WTC11 (cell line): ENCODE measurements around the gene GNG14. TPM values are rescaled to one million over a fixed set of nuclear protein-coding genes. Genes with fewer than 3 reads are reported as not detected.

Source experiments
- ATAC-seq: fragments of 200-7000 bp; cut with Tn5 transposase; 2 replicates; pipeline ENCODE4 v1.10.0; 2021; ENCODE audit warnings: mild to moderate bottlenecking, moderate library complexity
- CTCF ChIA-PET: fragments of 300-600 bp; sonication (Branson Sonifier 250); formaldehyde crosslinking; loops from one replicate; lab custom pipeline; 2021; ENCODE audit warnings: antibody characterized with exemption; lab: Charles Lee
- POLR2A ChIA-PET: fragments of 350-600 bp; sonication (Branson Sonifier 250); formaldehyde crosslinking; loops from one replicate; lab custom pipeline; 2021; ENCODE audit warnings: antibody characterized with exemption; lab: Charles Lee
- DNase-seq: peaks from one replicate; pipeline ENCODE4 v3.0.0; 2021; ENCODE audit warnings: low spot score
- H3K27ac Mint-ChIP-seq: 2 replicates; pipeline ENCODE4 v1.8.0; 2021; ENCODE audit warnings: mixed read lengths
- H3K27me3 Mint-ChIP-seq: 2 replicates; pipeline ENCODE4 v1.8.0; 2021; ENCODE audit warnings: low read depth, mild to moderate bottlenecking, moderate library complexity, mixed read lengths
- H3K36me3 Mint-ChIP-seq: 2 replicates; pipeline ENCODE4 v1.8.0; 2021; ENCODE audit warnings: mixed read lengths
- H3K4me1 Mint-ChIP-seq: 2 replicates; pipeline ENCODE4 v1.8.0; 2022; ENCODE audit warnings: mixed read lengths
- H3K4me3 Mint-ChIP-seq: 2 replicates; pipeline ENCODE4 v1.8.0; 2021; ENCODE audit warnings: mild to moderate bottlenecking, moderate library complexity, mixed read lengths
- H3K9me3 Mint-ChIP-seq: 2 replicates; pipeline ENCODE4 v1.8.0; 2021; ENCODE audit warnings: mixed read lengths
- ELF4 ChIP-seq: sonication (generic); formaldehyde crosslinking; IDR thresholded peaks from 2 replicates; pipeline ENCODE4 v1.8.1; 2022; ENCODE audit warnings: low read depth, mild to moderate bottlenecking, moderate library complexity, missing genetic modification reagents
- GABPB1 ChIP-seq: sonication (generic); formaldehyde crosslinking; IDR thresholded peaks from 2 replicates; pipeline ENCODE4 v1.8.1; 2023; ENCODE audit warnings: mild to moderate bottlenecking, missing genetic modification reagents
- HMGA2 ChIP-seq: fragments of 250-450 bp; sonication (Bioruptor Pico); IDR thresholded peaks from 2 replicates; pipeline ENCODE4 v1.4.0; 2021; ENCODE audit warnings: mild to moderate bottlenecking, moderate library complexity
- IRF1 ChIP-seq: sonication (generic); formaldehyde crosslinking; IDR thresholded peaks from 2 replicates; pipeline ENCODE4 v1.8.0; 2023; ENCODE audit warnings: missing genetic modification reagents
- NFE2L1 ChIP-seq: sonication (generic); formaldehyde crosslinking; IDR thresholded peaks from 2 replicates; pipeline ENCODE4 v1.8.1; 2023; ENCODE audit warnings: missing genetic modification reagents
- NFYB ChIP-seq: sonication (generic); formaldehyde crosslinking; conservative IDR thresholded peaks from 2 replicates; pipeline ENCODE4 v1.8.0; 2022; ENCODE audit warnings: low read depth, missing genetic modification reagents
- NR2C2 ChIP-seq: sonication (generic); formaldehyde crosslinking; IDR thresholded peaks from 2 replicates; pipeline ENCODE4 v1.8.0; 2022; ENCODE audit warnings: mild to moderate bottlenecking, missing genetic modification reagents
- OVOL2 ChIP-seq: fragments of 250-450 bp; sonication (Bioruptor Pico); IDR thresholded peaks from 2 replicates; pipeline ENCODE4 v1.9.0; 2021; ENCODE audit warnings: mild to moderate bottlenecking, borderline replicate concordance
- PRRX2 ChIP-seq: fragments of 250-450 bp; sonication (Bioruptor Pico); IDR thresholded peaks from 2 replicates; pipeline ENCODE4 v1.8.0; 2021; ENCODE audit warnings: mild to moderate bottlenecking
- RELA ChIP-seq: sonication (generic); formaldehyde crosslinking; IDR thresholded peaks from 2 replicates; pipeline ENCODE4 v1.8.1; 2022; ENCODE audit warnings: missing genetic modification reagents, mild to moderate bottlenecking, borderline replicate concordance
- SP1 ChIP-seq: sonication (generic); formaldehyde crosslinking; conservative IDR thresholded peaks from 2 replicates; pipeline ENCODE4 v1.8.1; 2022; ENCODE audit warnings: missing genetic modification reagents
- TEAD1 ChIP-seq: sonication (generic); formaldehyde crosslinking; IDR thresholded peaks from 2 replicates; pipeline ENCODE4 v1.8.0; 2022; ENCODE audit warnings: mild to moderate bottlenecking, missing genetic modification reagents
- TEAD4 ChIP-seq: sonication (generic); formaldehyde crosslinking; IDR thresholded peaks from 2 replicates; pipeline ENCODE4 v1.8.0; 2022; ENCODE audit warnings: mild to moderate bottlenecking, missing genetic modification reagents
- TP53 ChIP-seq: sonication (generic); formaldehyde crosslinking; IDR thresholded peaks from 2 replicates; pipeline ENCODE4 v1.8.1; 2023; ENCODE audit warnings: mild to moderate bottlenecking, missing genetic modification reagents
- ZNF121 ChIP-seq: sonication (generic); formaldehyde crosslinking; IDR thresholded peaks from 2 replicates; pipeline ENCODE4 v1.8.0; 2023; ENCODE audit warnings: missing genetic modification reagents
- ZNF317 ChIP-seq: sonication (generic); formaldehyde crosslinking; IDR thresholded peaks from 2 replicates; pipeline ENCODE4 v1.8.1; 2023; ENCODE audit warnings: low read depth, mild to moderate bottlenecking, moderate library complexity, missing genetic modification reagents, borderline replicate concordance
- ZNF423 ChIP-seq: fragments of 250-450 bp; sonication (Bioruptor Pico); IDR thresholded peaks from 2 replicates; pipeline ENCODE4 v2.1.2; 2022; ENCODE audit warnings: mild to moderate bottlenecking, moderate library complexity
- total RNA-seq: library from RNA; stranded (reverse); gene quantifications from 3 replicates; pipeline ENCODE4 v1.2.3, GENCODE V29; 2021
- TF ChIP-seq, protein P1 (sequence below): sonication (generic); formaldehyde crosslinking; conservative IDR thresholded peaks from 2 replicates; pipeline ENCODE4 v1.8.1; 2023; ENCODE audit warnings: mild to moderate bottlenecking, low read depth, missing genetic modification reagents, moderate library complexity
- TF ChIP-seq, protein P2 (sequence below): sonication (generic); formaldehyde crosslinking; IDR thresholded peaks from 2 replicates; pipeline ENCODE4 v1.8.0; 2023; ENCODE audit warnings: mild to moderate bottlenecking, missing genetic modification reagents
- TF ChIP-seq, protein P3 (sequence below): sonication (generic); formaldehyde crosslinking; IDR thresholded peaks from 2 replicates; pipeline ENCODE4 v1.8.0; 2022; ENCODE audit warnings: mild to moderate bottlenecking, missing genetic modification reagents
- TF ChIP-seq, protein P4 (sequence below): fragments of 250-450 bp; sonication (Bioruptor Pico); IDR thresholded peaks from 2 replicates; pipeline ENCODE4 v1.9.0; 2021; ENCODE audit warnings: moderate library complexity, mild to moderate bottlenecking, inconsistent platforms, borderline replicate concordance
- TF ChIP-seq, protein P5 (sequence below): sonication (generic); formaldehyde crosslinking; IDR thresholded peaks from 2 replicates; pipeline ENCODE4 v1.8.1; 2023; ENCODE audit warnings: mild to moderate bottlenecking, missing genetic modification reagents
- TF ChIP-seq, protein P6 (sequence below): sonication (generic); formaldehyde crosslinking; IDR thresholded peaks from 2 replicates; pipeline ENCODE4 v1.8.0; 2022; ENCODE audit warnings: missing genetic modification reagents

Gene GNG14
- total RNA-seq, 1 experiment from 2014 or later = not detected

DNA sequence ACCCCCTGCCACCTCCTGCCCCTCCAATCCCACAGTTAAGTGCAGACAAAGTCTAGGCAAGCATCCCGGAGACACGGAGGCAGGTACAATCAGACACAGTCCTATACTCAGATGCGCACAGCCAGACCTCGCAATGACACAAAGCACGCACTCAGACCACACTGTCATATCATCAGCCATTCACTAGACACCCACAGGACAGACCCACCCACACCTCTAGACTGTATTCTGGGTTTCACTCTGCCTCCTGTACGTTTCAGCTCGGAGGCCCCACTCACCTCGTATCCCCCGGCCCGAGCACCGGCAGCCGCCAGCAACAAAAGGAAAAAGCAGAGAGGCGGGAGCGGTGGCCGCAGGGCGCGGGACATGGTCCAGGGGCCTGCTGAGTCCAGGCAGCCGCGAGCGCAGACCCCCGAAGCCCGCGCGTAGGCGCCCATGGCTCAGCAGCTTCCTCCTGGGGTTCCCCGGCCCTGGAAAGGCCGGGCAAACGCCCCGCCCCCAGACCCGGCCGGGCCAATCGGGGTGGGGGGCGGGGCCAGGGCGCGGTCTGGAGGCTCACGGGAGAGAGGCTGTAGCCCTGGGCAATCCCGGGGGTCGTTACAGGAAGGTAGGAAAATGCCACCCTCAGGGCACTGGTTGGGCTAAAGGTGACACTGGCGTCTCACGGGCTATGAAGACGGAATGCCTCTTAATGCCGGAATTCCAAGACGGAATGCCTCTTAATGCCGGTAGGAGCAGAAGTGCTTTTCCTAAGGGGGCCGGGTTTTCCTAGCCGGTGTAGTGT lies 21.3 kb upstream of the GNG14 start, which contains the start of the genes MAN2B1 and WDR83:
TSS of gene MAN2B1 (minus strand) at position 478 of the 784 bp plus-strand sequence. CDS start at position 437, 41 bp downstream.
TSS of gene WDR83 (plus strand) at position 543 of the 784 bp plus-strand sequence. CDS start 2,984 bp downstream, outside the sequence.
- Mint-ChIP-seq H3K36me3 (peaks cover 3% of the 10 kb centered on the region; the same call in 1 of the 2 replicates), H3K4me3 (peak within 1 kb of the TSS; percentile 98), H3K9me3 (no peaks in the 10 kb centered on the region), H3K4me1 (peaks cover 31% of the 10 kb centered on the region), H3K27me3 (no peaks in the 10 kb centered on the region), H3K27ac (peak within 1 kb of the TSS; percentile 80)
- ChIA-PET POLR2A (interaction anchor here (1.0 kb wide), 2 partner anchors 19 to 247 kb away, joined by 3 read pairs; no protein-coding TSS in a partner anchor), CTCF (interaction anchor here (0.7 to 2.9 kb wide), 8 partner anchors 9 to 575 kb away, joined by 3 to 18 read pairs (median 5); no protein-coding TSS in a partner anchor)
- ATAC-seq (peak; percentile 72), DNase-seq (peak; percentile 84)
- no peak for TF ChIP-seq TEAD4 (CRISPR knock-in tag)
- TF ChIP-seq, protein P1, sequence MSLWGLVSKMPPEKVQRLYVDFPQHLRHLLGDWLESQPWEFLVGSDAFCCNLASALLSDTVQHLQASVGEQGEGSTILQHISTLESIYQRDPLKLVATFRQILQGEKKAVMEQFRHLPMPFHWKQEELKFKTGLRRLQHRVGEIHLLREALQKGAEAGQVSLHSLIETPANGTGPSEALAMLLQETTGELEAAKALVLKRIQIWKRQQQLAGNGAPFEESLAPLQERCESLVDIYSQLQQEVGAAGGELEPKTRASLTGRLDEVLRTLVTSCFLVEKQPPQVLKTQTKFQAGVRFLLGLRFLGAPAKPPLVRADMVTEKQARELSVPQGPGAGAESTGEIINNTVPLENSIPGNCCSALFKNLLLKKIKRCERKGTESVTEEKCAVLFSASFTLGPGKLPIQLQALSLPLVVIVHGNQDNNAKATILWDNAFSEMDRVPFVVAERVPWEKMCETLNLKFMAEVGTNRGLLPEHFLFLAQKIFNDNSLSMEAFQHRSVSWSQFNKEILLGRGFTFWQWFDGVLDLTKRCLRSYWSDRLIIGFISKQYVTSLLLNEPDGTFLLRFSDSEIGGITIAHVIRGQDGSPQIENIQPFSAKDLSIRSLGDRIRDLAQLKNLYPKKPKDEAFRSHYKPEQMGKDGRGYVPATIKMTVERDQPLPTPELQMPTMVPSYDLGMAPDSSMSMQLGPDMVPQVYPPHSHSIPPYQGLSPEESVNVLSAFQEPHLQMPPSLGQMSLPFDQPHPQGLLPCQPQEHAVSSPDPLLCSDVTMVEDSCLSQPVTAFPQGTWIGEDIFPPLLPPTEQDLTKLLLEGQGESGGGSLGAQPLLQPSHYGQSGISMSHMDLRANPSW (CRISPR knock-in tag) = no peak
- TF ChIP-seq IRF1 (CRISPR knock-in tag) = no peak
- TF ChIP-seq, protein P2, sequence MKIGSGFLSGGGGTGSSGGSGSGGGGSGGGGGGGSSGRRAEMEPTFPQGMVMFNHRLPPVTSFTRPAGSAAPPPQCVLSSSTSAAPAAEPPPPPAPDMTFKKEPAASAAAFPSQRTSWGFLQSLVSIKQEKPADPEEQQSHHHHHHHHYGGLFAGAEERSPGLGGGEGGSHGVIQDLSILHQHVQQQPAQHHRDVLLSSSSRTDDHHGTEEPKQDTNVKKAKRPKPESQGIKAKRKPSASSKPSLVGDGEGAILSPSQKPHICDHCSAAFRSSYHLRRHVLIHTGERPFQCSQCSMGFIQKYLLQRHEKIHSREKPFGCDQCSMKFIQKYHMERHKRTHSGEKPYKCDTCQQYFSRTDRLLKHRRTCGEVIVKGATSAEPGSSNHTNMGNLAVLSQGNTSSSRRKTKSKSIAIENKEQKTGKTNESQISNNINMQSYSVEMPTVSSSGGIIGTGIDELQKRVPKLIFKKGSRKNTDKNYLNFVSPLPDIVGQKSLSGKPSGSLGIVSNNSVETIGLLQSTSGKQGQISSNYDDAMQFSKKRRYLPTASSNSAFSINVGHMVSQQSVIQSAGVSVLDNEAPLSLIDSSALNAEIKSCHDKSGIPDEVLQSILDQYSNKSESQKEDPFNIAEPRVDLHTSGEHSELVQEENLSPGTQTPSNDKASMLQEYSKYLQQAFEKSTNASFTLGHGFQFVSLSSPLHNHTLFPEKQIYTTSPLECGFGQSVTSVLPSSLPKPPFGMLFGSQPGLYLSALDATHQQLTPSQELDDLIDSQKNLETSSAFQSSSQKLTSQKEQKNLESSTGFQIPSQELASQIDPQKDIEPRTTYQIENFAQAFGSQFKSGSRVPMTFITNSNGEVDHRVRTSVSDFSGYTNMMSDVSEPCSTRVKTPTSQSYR = no peak
- TF ChIP-seq GABPB1 (CRISPR knock-in tag) = no peak
- peak; percentile 69 for TF ChIP-seq SP1
- no peak for TF ChIP-seq RELA (CRISPR knock-in tag)
- TF ChIP-seq PRRX2 (CRISPR knock-in tag) = no peak
- no peak for TF ChIP-seq TP53
- TF ChIP-seq OVOL2 (CRISPR knock-in tag) = no peak
- no peak for TF ChIP-seq NR2C2
- TF ChIP-seq, protein P3, sequence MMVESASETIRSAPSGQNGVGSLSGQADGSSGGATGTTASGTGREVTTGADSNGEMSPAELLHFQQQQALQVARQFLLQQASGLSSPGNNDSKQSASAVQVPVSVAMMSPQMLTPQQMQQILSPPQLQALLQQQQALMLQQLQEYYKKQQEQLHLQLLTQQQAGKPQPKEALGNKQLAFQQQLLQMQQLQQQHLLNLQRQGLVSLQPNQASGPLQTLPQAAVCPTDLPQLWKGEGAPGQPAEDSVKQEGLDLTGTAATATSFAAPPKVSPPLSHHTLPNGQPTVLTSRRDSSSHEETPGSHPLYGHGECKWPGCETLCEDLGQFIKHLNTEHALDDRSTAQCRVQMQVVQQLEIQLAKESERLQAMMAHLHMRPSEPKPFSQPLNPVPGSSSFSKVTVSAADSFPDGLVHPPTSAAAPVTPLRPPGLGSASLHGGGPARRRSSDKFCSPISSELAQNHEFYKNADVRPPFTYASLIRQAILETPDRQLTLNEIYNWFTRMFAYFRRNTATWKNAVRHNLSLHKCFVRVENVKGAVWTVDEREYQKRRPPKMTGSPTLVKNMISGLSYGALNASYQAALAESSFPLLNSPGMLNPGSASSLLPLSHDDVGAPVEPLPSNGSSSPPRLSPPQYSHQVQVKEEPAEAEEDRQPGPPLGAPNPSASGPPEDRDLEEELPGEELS = no peak
- TF ChIP-seq, protein P4, sequence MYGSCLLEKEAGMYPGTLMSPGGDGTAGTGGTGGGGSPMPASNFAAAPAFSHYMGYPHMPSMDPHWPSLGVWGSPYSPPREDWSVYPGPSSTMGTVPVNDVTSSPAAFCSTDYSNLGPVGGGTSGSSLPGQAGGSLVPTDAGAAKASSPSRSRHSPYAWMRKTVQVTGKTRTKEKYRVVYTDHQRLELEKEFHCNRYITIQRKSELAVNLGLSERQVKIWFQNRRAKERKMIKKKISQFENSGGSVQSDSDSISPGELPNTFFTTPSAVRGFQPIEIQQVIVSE (CRISPR knock-in tag) = no peak
- no peak for TF ChIP-seq NFE2L1
- no peak for TF ChIP-seq HMGA2 (CRISPR knock-in tag)
- TF ChIP-seq NFYB (CRISPR knock-in tag) = peak; percentile 45; the same call in 1 of the 2 replicates
- no peak for TF ChIP-seq ZNF423 (CRISPR knock-in tag)
- no peak for TF ChIP-seq ZNF317 (CRISPR knock-in tag)
- no peak for TF ChIP-seq ELF4
- TF ChIP-seq, protein P5, sequence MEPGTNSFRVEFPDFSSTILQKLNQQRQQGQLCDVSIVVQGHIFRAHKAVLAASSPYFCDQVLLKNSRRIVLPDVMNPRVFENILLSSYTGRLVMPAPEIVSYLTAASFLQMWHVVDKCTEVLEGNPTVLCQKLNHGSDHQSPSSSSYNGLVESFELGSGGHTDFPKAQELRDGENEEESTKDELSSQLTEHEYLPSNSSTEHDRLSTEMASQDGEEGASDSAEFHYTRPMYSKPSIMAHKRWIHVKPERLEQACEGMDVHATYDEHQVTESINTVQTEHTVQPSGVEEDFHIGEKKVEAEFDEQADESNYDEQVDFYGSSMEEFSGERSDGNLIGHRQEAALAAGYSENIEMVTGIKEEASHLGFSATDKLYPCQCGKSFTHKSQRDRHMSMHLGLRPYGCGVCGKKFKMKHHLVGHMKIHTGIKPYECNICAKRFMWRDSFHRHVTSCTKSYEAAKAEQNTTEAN = no peak
- TF ChIP-seq, protein P6, sequence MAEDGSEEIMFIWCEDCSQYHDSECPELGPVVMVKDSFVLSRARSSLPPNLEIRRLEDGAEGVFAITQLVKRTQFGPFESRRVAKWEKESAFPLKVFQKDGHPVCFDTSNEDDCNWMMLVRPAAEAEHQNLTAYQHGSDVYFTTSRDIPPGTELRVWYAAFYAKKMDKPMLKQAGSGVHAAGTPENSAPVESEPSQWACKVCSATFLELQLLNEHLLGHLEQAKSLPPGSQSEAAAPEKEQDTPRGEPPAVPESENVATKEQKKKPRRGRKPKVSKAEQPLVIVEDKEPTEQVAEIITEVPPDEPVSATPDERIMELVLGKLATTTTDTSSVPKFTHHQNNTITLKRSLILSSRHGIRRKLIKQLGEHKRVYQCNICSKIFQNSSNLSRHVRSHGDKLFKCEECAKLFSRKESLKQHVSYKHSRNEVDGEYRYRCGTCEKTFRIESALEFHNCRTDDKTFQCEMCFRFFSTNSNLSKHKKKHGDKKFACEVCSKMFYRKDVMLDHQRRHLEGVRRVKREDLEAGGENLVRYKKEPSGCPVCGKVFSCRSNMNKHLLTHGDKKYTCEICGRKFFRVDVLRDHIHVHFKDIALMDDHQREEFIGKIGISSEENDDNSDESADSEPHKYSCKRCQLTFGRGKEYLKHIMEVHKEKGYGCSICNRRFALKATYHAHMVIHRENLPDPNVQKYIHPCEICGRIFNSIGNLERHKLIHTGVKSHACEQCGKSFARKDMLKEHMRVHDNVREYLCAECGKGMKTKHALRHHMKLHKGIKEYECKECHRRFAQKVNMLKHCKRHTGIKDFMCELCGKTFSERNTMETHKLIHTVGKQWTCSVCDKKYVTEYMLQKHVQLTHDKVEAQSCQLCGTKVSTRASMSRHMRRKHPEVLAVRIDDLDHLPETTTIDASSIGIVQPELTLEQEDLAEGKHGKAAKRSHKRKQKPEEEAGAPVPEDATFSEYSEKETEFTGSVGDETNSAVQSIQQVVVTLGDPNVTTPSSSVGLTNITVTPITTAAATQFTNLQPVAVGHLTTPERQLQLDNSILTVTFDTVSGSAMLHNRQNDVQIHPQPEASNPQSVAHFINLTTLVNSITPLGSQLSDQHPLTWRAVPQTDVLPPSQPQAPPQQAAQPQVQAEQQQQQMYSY (CRISPR knock-in tag) = no peak
- no peak for TF ChIP-seq ZNF121 (CRISPR knock-in tag)
- 0 out of 2 replicates have a peak, but pooled peaks have one; percentile 20 for TF ChIP-seq TEAD1 (CRISPR knock-in tag)
